NCI-H1092 treated with DMSO at 0.1 percent for 48 hours (cell line): ENCODE results near the gene CSMD2.

Source experiments
- DNase-seq: peaks from one replicate; lab custom pipeline; 2025; lab: John Stamatoyannopoulos, UW

Gene CSMD2

DNA sequence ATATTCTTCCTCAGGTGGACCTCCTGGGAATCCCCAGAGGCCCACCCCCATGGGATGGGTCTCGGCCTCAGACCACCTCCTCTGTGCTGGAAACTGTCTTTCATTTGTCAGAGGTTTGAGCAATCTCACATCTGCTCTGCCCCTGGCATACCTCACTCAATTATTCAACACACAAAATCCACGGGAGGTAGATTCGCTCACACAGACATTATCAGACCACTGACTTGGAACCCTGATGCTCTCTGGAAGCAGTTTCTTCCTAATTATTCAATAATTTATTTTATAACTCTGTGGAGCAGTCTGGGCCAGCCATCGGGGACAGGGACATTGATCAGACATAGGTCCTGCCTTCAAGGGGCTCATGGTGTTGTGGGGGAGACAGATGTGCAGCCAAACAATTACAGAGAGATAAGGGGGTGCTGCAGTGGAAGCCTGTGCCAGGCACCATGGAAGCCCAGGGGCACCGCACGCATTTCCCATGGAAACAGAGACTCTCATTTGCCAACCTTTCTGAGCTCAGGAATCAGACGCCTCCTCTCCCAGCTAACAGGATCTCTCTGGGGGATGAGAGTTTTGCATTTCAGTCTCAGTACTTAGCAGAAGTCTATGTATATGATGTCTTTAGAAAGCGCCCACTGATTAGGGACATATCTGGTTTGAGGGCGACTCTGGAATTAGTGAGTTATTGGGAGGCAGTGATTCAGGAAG lies 204.7 kb downstream of the CSMD2 start:
- no peak for DNase-seq

DNA sequence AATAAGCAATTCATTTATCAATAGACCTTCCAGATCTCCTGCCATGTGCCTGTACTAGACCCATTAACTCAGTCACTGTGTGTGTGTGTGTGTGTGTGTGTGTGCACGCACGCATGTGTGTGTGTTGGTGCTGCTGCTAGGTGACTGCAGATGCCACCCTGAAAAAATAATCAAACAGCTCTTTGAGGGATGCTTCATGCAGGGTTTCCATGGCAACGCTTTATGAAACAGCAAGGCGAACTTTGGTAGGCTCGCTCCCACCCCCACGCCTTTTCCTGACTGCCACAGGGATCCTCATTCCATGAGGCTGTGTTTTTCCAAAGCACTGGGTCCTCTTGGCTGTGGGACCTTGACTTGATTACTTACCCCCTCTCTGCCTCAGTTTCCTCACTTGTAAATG lies 207.2 kb downstream of the CSMD2 start:
- DNase-seq = no peak

DNA sequence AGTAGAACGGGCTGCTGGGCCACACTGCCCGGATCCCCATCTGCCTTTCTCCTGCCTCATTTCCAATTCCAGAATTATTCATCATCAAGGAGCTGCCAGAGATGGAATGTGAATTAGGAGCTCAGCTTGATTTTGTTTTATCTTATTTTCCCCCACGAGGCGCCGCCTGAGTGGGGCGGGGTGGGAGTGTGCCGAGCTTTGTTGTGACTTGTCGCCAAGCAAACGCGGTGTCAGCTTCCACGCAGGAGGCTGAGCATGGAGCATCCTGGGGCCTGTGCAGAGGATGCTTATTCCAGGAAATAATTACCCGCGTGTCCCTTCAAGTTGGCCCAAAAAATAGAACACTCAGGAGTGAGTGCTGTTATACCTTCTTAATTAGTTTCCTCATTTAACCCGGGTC lies 209.9 kb downstream of the CSMD2 start:
- DNase-seq = no peak

GRCh38 chr1:33949570-33949969 lies 215.5 kb downstream of the CSMD2 start:
- DNase-seq = no peak

DNA sequence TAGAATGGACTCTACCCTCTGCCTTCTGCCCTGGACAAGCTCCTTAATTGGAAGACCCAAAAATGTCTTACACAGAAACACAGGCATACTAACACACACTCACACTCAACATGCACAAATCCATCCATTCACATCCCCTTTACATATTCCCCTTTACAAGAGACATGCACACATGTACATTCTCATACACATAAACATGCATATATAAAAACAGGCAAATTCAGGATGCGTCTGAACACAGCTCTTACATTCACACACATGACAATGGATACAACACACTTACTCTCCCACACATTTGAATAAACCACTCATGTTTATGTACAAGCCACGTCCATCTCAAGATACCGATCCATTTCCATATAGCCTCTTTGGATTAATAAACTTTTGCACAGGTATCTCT lies 216.7 kb downstream of the CSMD2 start:
- no peak for DNase-seq

GRCh38 chr1:33946836-33947235 lies 218.2 kb downstream of the CSMD2 start:
- DNase-seq = no peak

DNA sequence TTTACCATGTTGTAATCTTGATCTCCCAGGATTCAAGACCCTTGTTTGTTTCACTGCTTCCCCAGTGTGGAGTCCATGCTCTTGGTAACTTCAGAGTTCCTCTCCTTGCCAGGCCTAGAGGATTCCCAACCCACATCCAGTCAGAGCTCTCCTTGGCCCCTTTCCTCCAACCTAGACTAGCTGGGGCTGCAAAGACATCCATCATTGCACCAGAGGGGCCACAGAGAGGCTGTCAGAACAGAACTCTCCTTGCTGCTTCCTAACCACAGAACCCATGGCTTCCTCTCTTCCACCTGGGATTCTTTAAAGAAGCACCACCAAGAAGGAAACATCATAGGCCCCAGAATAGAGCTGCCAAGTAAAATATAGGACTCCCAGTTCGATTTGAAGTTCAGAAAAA lies 220.2 kb downstream of the CSMD2 start:
- DNase-seq = no peak

DNA sequence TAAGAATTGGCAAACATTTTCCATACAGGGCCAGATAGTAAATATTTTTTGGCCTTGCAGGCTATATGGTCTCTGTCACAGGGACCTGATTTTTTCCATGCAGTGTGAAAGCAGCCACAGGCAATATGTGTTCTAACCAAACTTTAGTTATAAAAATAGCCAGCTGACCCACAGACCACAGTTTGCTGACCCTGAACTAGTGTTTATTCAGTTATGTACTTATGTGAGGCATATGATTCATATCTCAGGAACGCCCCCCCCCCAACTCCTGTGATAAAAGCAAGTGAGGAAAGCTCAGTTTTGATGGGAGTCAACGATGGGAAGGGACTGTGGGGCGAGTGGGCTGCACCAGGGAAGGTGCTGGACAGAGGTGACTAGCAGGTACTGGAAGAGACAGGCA lies 221.1 kb downstream of the CSMD2 start:
- DNase-seq = no peak

GRCh38 chr1:33932871-33933270 lies 232.2 kb downstream of the CSMD2 start:
- DNase-seq = no peak

DNA sequence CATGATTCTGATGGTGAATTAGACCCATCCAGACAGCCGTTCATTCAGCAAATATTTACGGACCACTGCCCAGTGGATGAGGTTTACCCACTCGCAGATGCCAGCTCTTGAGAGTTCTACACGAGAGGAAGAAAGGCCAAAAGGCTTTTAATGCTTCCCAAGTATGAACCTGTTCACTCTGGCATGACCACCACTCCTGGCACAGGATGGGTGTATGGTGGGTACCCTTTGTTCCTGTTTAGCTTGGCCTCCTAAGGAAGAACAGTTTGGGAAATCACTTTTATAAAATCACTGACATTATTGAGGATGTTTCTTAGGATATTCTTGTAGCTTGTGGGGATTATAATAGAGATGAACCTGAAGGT lies 233.9 kb downstream of the CSMD2 start:
- DNase-seq = peak; percentile 90

- peak; percentile 64 for DNase-seq
Observed at GRCh38 chr1:33930346-33931110, 234.5 kb downstream of the CSMD2 start.

DNA sequence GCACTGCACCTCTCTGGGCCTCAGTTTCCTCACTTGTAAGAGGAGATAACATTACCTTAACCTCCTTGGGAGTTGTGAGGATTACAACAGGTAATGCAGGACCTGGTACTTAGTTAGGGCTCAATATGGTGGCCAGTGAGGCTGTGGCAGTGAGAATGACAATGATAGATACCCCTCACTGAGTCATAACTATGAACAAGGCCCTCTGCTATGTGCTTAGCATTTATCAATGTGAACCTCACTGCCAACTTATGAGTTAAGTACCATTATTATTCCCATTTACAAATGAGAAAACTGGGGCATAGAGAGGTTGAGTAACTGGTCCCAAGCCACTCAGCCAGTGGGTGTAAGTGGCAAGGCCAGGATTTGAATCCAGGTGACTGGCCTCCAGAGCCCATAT lies 236.8 kb downstream of the CSMD2 start:
- DNase-seq = no peak

- DNase-seq = no peak
Observed at GRCh38 chr1:33927721-33928120, 237.3 kb downstream of the CSMD2 start.

DNA sequence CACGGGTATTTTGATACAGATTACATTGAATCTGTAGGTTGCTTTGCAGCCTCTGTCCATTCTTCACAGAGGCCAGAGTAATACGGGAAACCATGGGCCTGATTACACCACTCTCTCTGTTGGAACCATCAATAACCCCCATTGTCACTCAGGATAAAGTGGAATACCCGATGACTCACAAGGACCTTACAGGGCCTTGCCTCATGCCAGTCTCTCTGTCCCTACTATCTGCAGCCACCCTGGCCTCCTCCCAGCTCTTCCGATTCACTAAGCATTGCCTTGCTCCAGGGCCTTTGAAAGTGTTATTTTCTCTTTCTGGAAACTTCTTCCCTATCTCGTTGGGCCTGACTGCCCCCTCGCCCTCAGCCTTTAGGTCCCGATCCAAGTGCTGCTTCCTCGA lies 239.4 kb downstream of the CSMD2 start:
- DNase-seq = no peak

DNA sequence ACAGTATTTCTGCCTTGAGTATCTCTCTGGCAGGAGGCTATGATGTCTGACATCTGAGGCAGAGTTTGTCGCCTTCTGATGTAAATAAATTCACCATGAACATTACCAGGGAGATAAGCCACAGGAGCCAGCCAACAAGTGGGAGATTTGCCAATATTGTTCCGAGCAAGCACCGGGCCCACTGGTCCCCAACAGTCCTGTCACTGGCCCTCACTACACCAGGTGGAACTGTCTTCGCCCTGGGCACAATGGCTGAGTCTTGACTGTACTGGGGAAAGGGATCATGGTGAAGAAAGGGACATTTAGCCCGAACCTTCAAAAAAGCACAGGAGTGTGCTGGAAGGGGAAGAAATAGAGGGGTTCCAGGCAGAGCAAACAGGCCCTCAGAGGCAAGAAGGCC lies 243.7 kb downstream of the CSMD2 start:
- DNase-seq = no peak

DNA sequence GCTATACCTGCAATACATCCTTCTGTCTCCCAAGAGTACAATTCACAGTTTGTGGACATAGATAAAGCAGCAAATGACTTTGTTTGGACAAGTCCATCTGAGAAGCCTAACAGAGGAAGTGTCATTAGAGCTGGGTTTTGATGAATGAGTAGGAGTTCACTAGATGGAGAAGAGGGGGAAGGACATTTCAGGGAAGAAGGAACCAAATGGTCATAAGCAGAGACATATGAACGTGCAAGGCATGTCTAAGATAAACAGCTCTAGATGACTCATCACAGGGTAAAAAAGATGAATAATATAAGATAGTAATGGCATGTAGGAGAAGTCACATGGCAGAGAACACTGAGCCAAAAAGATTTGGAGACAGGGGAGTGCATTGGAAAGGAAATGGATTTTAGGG lies 246.7 kb downstream of the CSMD2 start:
- DNase-seq = no peak

- no peak for DNase-seq
Observed at GRCh38 chr1:33916786-33917185, 248.2 kb downstream of the CSMD2 start.

DNA sequence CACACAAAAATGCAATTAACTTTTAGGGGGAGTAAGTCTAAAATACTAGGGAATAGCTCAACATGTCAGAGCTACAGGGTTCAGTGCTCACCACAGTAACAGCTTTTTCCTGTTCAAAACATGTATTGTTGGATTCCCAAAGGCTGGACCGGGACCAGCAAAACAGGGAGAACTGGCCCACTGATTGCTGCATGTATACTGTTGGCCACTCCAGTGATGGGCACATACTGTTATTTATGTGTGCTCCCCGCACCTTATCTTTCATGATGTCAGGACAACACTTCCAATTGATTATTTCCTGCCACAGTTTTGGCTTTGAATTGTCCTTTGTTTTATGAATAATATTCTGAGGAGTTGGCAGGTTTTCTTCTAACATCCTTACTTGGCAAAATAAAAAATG lies 250.5 kb downstream of the CSMD2 start:
- DNase-seq = no peak

GRCh38 chr1:33908324-33908956 lies 256.6 kb downstream of the CSMD2 start:
- no peak for DNase-seq

DNA sequence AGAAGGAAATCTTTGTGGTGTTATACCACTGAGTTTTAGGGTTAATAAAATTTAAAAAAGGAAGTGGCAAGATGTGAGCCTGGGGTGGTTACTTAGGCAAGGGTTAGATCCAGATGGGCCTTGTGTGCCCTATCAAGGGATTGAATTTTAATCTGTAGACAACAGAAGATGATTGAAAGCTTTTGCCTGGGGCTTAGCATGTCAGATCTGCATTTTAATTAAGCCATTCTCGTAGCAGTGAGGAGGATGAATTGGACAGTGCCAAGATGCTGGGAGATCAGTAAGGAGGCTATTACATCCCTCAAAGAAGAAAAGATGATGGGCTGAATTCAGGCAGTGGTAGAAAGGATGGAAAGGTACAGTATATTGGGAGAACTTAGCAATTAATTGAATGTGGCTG lies 258.9 kb downstream of the CSMD2 start:
- DNase-seq = no peak

- no peak for DNase-seq
Observed at GRCh38 chr1:33905241-33905640, 259.8 kb downstream of the CSMD2 start.

DNA sequence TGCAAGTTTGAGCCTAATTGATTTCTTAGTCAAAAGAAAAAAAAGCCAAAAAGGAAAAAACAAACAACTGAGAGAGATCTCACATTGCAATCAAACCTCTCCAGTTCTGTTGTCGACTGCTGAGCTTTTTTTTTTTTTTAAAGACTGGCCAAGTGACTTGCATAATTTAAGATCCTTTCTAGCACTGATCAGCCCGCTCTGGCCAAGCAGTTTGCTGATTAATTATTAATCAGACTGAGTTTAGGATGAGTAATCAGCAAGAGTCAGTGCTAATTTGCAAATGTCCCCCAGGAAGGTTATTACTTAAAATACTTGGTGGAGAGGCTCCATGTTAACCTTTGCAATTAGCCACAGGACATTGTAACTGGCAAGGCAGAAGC lies 261.8 kb downstream of the CSMD2 start:
- DNase-seq = no peak

DNA sequence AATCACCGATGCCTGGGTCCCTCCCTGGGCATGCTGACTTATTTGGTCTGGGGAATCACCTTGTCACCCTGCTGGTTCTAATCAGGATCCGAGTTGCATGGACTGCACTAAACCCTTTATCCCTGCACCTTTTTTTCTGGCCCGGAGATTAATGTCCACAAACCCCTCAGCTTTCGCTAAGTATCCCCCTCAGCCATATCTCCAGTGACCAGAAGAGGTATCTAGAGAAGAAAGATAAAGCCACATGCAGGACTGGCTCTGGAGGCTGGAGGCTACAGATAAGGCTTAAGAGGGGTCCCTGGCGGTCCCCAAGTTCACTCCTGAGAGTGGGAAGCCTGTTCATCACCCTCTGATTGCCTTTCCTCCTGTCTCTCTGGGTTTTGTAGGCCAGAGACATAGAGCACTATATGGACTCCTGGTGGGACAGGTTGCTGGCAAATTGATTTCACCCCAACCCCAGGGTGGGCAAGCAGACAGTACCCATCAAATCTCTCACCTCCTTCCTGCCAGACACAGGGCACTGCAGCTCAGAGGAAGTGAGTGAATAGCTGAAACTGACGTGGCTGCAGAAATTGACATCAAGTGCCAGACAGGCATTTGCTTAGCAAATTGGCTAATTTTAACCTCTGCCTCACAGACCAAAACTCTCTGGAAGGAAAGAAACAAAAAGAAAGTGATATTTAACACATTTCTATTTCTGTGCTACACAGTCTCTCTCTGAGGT lies 262.4 kb downstream of the CSMD2 start:
- DNase-seq = no peak
